ENCODE measurements around the gene MAP2. TPM values are rescaled to one million over a fixed set of nuclear protein-coding genes. Genes with fewer than 3 reads are reported as not detected.

Gene MAP2
- total RNA-seq, 1 donor from 2014 or later: 15.5 TPM

DNA sequence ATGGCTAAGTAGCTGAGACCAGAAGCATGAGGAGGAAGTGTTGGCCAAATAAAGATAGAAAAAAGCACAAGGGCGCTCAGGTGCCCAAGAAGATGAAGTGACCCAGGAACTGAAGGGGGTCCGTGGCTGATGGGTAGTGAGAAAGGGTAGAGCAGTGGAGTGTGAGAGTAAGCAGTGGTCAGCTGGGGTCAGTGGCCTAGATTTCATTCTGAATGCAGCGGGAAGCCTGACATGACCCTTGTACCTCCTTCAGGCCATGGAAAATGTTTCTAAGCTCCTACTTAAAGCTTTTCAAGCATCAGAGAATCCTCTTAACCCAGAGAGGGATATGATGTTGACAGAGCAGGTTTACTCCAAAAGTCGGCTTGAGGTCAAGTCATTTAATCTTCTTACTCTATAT is 258.8 kb downstream of the MAP2 start:
- Histone ChIP-seq H3K27me3 (no peaks in the 10 kb centered on the region), H3K9me3 (no peaks in the 10 kb centered on the region), H3K36me3 (no peaks in the 10 kb centered on the region), H3K4me3 (no peak overlapping the region), H3K27ac (no peak overlapping the region), H3K4me1 (no peaks in the 10 kb centered on the region)
- intact Hi-C loops (cut with DNase I): no loop called here
- no peak for TF ChIP-seq POLR2AphosphoS5 (IDR thresholded peaks at IDR 0.05; ENCODE audit: insufficient read depth in 1 of 2, low read depth in 1 of 2)
- no peak for TF ChIP-seq POLR2A (IDR thresholded peaks at IDR 0.05)
- TF ChIP-seq CTCF (IDR thresholded peaks at IDR 0.05): no peak
- no peak for DNase-seq (ENCODE audit: extremely low spot score in 2 of 2)

DNA sequence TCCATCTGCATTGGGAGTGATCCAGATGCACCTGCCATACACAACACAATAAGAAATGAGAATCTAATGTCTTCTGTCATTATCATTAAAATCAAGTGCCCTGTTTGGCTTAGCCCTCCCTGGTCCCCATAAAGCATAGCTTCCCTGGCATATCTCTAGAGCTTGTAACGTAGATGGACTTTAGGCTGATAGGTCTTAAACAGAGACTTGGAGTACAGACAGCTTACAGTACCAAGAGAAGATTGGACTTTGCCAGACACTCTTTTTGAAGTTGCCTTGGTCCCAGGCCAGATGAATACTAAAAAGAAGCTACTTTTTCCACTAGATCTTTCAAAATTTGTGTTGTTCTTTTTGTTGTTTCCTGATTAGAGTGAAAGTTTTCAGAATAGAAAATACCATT is 261.5 kb downstream of the MAP2 start:
- Histone ChIP-seq H3K9me3 (no peaks in the 10 kb centered on the region), H3K4me1 (no peaks in the 10 kb centered on the region), H3K4me3 (no peak overlapping the region), H3K27ac (no peak overlapping the region), H3K27me3 (no peaks in the 10 kb centered on the region), H3K36me3 (no peaks in the 10 kb centered on the region)
- intact Hi-C loops (cut with DNase I): no loop called here
- no peak for DNase-seq (ENCODE audit: extremely low spot score in 2 of 2)
- TF ChIP-seq POLR2AphosphoS5 (IDR thresholded peaks at IDR 0.05; ENCODE audit: insufficient read depth in 1 of 2, low read depth in 1 of 2): no peak
- no peak for TF ChIP-seq POLR2A (IDR thresholded peaks at IDR 0.05)
- no peak for TF ChIP-seq CTCF (IDR thresholded peaks at IDR 0.05)

DNA sequence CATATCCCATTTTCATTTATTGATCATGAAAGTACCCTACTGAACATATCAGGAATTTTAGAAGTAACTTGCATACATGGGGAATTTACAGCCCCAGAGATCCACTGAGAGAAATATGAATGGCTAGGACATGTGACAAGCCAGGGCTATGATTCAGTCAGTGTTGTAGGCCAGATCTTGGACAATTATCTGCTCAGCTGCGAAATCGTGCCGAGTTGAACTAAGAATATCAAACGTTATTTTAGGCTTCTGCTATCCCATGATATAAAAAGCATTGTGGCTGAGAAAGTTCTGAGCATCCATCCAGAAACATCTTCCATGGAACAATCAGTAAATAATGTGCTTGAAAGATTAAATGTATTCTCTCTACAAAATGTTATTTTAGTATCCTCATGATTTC is 262.1 kb downstream of the MAP2 start:
- no peaks in the 10 kb centered on the region for H3K36me3 ChIP-seq
- no peak for DNase-seq (ENCODE audit: extremely low spot score in 2 of 2)
- no peaks in the 10 kb centered on the region for H3K4me1 ChIP-seq
- TF ChIP-seq POLR2A (IDR thresholded peaks at IDR 0.05): no peak
- TF ChIP-seq CTCF (IDR thresholded peaks at IDR 0.05): no peak
- no peak for TF ChIP-seq POLR2AphosphoS5 (IDR thresholded peaks at IDR 0.05; ENCODE audit: insufficient read depth in 1 of 2, low read depth in 1 of 2)
- no peaks in the 10 kb centered on the region for H3K9me3 ChIP-seq
- no peak overlapping the region for H3K4me3 ChIP-seq
- H3K27ac ChIP-seq: no peak overlapping the region
- no peaks in the 10 kb centered on the region for H3K27me3 ChIP-seq
- intact Hi-C loops (cut with DNase I): no loop called here

- DNase-seq (ENCODE audit: extremely low spot score in 2 of 2): no peak
- Histone ChIP-seq H3K27ac (no peak overlapping the region), H3K36me3 (no peaks in the 10 kb centered on the region), H3K4me1 (no peaks in the 10 kb centered on the region), H3K4me3 (no peak overlapping the region), H3K27me3 (no peaks in the 10 kb centered on the region), H3K9me3 (no peaks in the 10 kb centered on the region)
- TF ChIP-seq CTCF (IDR thresholded peaks at IDR 0.05): no peak
- TF ChIP-seq POLR2AphosphoS5 (IDR thresholded peaks at IDR 0.05; ENCODE audit: insufficient read depth in 1 of 2, low read depth in 1 of 2): no peak
- no peak for TF ChIP-seq POLR2A (IDR thresholded peaks at IDR 0.05)
- intact Hi-C loops (cut with DNase I): no loop called here
Observed at GRCh38 chr2:209686448-209686847, 262.6 kb downstream of the MAP2 start.

DNA sequence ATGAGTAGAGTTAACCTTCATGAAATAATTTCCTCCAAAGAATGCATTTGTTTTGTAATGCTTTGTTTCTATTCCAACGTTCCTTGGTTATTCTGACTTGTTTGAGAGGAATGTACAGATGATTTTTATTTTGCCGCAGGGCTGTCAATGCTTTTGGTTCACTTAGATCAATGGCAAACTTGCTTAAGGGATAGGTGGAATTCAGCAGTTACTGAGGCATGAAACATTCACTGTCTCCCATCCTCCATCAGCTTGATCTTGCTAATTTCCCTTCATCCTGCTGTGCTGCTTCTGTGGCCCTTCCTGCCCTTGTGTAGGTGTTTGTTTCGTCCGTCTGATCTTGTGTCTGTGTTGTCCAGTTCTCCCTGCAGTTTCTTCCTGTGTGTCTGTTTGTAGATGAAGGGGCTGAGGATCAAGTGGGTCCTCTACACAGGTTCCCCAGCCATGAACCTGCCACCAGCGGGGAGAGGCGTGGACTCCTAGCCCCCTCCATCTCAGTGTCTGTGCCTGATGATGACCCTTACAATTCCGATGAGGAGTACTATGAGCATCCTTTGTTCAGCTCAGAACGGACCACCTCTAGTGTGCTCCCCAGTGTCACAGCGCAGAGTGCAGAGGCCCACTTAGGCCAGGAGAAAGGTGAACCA is 263.6 kb downstream of the MAP2 start:
- Histone ChIP-seq H3K36me3 (no peaks in the 10 kb centered on the region), H3K4me3 (no peak overlapping the region), H3K27ac (no peak overlapping the region), H3K27me3 (no peaks in the 10 kb centered on the region), H3K9me3 (no peaks in the 10 kb centered on the region), H3K4me1 (no peaks in the 10 kb centered on the region)
- intact Hi-C loops (cut with DNase I): no loop called here
- DNase-seq (ENCODE audit: extremely low spot score in 2 of 2): no peak
- TF ChIP-seq POLR2AphosphoS5 (IDR thresholded peaks at IDR 0.05; ENCODE audit: insufficient read depth in 1 of 2, low read depth in 1 of 2): no peak
- no peak for TF ChIP-seq CTCF (IDR thresholded peaks at IDR 0.05)
- TF ChIP-seq POLR2A (IDR thresholded peaks at IDR 0.05): no peak
